Nephron progenitor cell (in vitro differentiated cells): Measurements from ENCODE around the gene AASS.
"Not testable (repeated sequence)": the region's sequence is repeated elsewhere in the genome, so short reads cannot be mapped to it uniquely, and the experiment has no call there.

ENCODE experiments used
- DNase-seq: peaks from one replicate; pipeline ENCODE4 v3.0.0; 2021
- H3K27ac Mint-ChIP-seq: 2 replicates; pipeline ENCODE4 v1.8.0; 2021; ENCODE audit warnings: mild to moderate bottlenecking, moderate library complexity, mixed read lengths
- H3K27me3 Mint-ChIP-seq: 2 replicates; pipeline ENCODE4 v1.8.0; 2021; ENCODE audit warnings: mild to moderate bottlenecking, low read depth, mixed read lengths; ENCODE audit not compliant: poor library complexity
- H3K36me3 Mint-ChIP-seq: 2 replicates; pipeline ENCODE4 v1.8.0; 2021; ENCODE audit warnings: low read depth, mixed read lengths
- H3K4me1 Mint-ChIP-seq: 2 replicates; pipeline ENCODE4 v1.8.0; 2021; ENCODE audit warnings: mixed read lengths
- H3K4me3 Mint-ChIP-seq: 2 replicates; pipeline ENCODE4 v1.8.0; 2021; ENCODE audit warnings: mild to moderate bottlenecking, moderate library complexity, mixed read lengths
- H3K9me3 Mint-ChIP-seq: 2 replicates; pipeline ENCODE4 v1.8.0; 2021; ENCODE audit warnings: mild to moderate bottlenecking, moderate library complexity, mixed read lengths
- CTCF ChIP-seq: fragments of 200-600 bp; sonication (generic); IDR thresholded peaks from 2 replicates; pipeline ENCODE4 v1.5.0; 2021; ENCODE audit warnings: antibody characterized with exemption

AASS gene

DNA sequence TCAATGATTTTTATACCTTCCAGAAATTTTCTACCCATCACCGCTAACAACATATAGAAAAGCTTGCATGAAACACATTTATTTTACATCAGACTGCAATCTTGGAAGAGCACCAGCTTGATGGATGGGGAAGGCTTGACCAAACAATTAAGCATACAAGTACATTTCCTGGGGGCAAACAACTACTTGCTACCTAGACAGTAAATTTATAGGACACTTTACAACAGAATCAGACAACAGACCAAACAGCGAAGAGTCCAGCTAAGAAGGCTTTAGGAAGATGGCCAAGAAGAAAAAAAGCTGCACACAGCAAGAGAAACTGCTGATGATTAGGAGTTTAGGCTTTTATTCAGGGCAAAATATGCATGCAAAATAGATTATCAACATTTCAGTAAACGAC, 8.0 kb downstream of the AASS start:
- Mint-ChIP-seq H3K36me3 (peaks cover 20% of the 10 kb centered on the region), H3K4me1 (peaks cover 26% of the 10 kb centered on the region), H3K27ac (no peak overlapping the region), H3K4me3 (no peak overlapping the region), H3K27me3 (no peaks in the 10 kb centered on the region), H3K9me3 (peaks cover 3% of the 10 kb centered on the region)
- no peak for TF ChIP-seq CTCF
- DNase-seq, result no peak

- DNase-seq, result no peak
- Mint-ChIP-seq H3K4me3 (no peak overlapping the region), H3K27me3 (no peaks in the 10 kb centered on the region), H3K9me3 (peaks cover 3% of the 10 kb centered on the region), H3K27ac (no peak overlapping the region), H3K4me1 (peaks cover 26% of the 10 kb centered on the region), H3K36me3 (peaks cover 19% of the 10 kb centered on the region)
- no peak for TF ChIP-seq CTCF
Measured at GRCh38 chr7:122135275-122135674, 8.8 kb downstream of the AASS start.

DNA sequence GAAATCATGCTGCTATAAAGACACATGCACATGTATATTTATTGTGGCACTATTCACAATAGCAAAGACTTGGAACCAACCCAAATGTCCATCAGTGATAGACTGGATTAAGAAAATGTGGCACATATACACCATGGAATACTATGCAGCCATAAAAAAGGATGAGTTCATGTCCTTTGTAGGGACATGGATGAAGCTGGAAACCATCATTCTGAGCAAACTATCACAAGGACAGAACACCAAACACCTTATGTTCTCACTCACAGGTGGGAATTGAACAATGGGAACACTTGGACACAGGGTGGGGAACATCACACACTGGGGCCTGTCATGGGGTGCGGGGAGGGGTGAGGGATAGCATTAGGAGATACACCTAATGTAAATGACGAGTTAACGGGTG, 9.3 kb downstream of the AASS start:
- not testable (repeated sequence) for H3K9me3 Mint-ChIP-seq, H3K27me3 Mint-ChIP-seq, H3K4me3 Mint-ChIP-seq, H3K27ac Mint-ChIP-seq, DNase-seq
- Mint-ChIP-seq H3K4me1 (peaks cover 26% of the 10 kb centered on the region), H3K36me3 (peaks cover 19% of the 10 kb centered on the region)

DNA sequence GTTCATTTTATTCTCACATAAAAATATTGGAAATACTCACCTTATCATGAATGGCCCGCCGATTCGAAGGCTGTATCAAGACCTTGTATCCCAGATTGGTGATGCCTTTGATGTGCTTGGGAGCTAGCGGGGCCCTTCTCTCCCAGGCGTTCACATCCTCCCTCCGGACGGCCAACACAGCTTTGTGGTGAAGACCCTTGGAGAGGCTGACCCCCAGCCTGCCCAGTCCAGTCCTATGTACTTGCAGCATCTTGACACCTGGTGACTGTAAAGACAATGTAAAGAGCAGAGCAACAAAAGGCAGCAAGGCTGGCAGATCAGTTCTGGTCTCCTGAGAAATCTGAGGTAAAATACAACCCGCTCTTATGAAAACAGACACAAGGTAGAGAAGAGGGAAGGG, 10.6 kb downstream of the AASS start:
- Mint-ChIP-seq H3K27me3 (no peaks in the 10 kb centered on the region), H3K36me3 (peaks cover 21% of the 10 kb centered on the region), H3K27ac (no peak overlapping the region), H3K4me1 (peaks cover 24% of the 10 kb centered on the region), H3K4me3 (no peak overlapping the region), H3K9me3 (peaks cover 3% of the 10 kb centered on the region)
- no peak for DNase-seq
- TF ChIP-seq CTCF, result no peak

DNA sequence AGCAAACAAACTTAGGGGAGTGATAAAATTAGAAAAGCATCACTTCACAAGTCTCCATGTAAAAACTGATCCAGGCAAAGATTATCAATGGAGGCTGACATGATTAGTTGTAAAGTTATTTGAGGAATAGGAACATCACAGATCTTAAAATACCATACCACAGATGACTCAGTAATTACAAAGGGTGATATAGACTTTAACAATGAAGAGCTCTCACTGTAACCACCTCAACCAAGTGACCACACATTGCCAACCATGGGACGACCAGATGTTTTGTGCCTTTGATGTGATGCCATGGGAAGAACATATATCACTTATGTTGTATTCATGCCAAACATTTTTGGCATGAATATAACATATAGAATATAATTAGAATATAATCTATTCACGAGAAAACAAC, 11.7 kb downstream of the AASS start:
- Mint-ChIP-seq H3K4me3 (no peak overlapping the region), H3K36me3 (peaks cover 30% of the 10 kb centered on the region), H3K4me1 (peaks cover 16% of the 10 kb centered on the region), H3K27me3 (no peaks in the 10 kb centered on the region), H3K9me3 (peaks cover 3% of the 10 kb centered on the region), H3K27ac (no peak overlapping the region)
- DNase-seq, result no peak
- no peak for TF ChIP-seq CTCF

DNA sequence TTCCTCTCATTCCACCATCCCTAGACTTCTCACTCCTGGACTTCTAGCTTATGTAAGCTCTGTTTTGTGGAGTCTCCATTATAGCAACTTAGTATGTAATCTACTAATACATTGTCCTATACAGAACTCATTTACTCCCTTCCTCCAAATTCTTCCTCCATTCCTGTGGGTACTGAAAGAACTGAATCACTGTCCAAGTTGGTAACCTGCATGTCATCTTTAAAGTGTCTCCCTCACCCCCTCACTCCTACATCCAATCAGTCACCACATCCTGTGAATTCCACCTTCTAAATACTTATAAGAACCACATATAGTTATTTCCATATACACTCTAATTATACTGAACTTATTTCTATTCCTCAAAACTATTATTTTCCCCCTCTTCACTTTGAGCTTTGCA, 20.3 kb downstream of the AASS start:
- no peaks in the 10 kb centered on the region for H3K4me1 Mint-ChIP-seq
- H3K27ac Mint-ChIP-seq, result no peak overlapping the region
- H3K36me3 Mint-ChIP-seq, result peaks cover 69% of the 10 kb centered on the region
- H3K27me3 Mint-ChIP-seq, result peaks cover 2% of the 10 kb centered on the region
- DNase-seq, result no peak
- no peaks in the 10 kb centered on the region for H3K9me3 Mint-ChIP-seq
- TF ChIP-seq CTCF, result no peak
- no peak overlapping the region for H3K4me3 Mint-ChIP-seq
